ENCODE measurements around the gene LY86. TPM values are rescaled to one million over a fixed set of nuclear protein-coding genes. Genes with fewer than 3 reads are reported as not detected.

LY86 gene
- total and polyA plus RNA-seq, 2 of the 13 experiments (the other 11 are each of a cell fraction or from before 2014, with no cell fraction given): not detected

- TF ChIP-seq ZNF792 (CRISPR knock-in tag; IDR thresholded peaks at IDR 0.05) (no peak), SIX1 (CRISPR knock-in tag; IDR thresholded peaks at IDR 0.05; ENCODE audit: borderline replicate concordance) (no peak), ZUFSP (CRISPR knock-in tag; IDR thresholded peaks at IDR 0.05; ENCODE audit: borderline replicate concordance) (no peak), LBX2 (CRISPR knock-in tag; IDR thresholded peaks at IDR 0.05; ENCODE audit: borderline replicate concordance) (no peak)
- Histone ChIP-seq H3K27ac (ENCODE audit: extremely low read length, insufficient read depth, low read length) (no peak overlapping the region), H4K20me1 (ENCODE audit: insufficient read depth, low read length) (no peaks in the 10 kb centered on the region), H3K4me3 (replicated peaks in 1 of 3; ENCODE audit: insufficient read depth in 1 of 3, low read depth in 2 of 3, low read length in 3 of 3) (no peak overlapping the region), H3K79me2 (ENCODE audit: insufficient read depth, low read length) (no peaks in the 10 kb centered on the region), H3K4me2 (ENCODE audit: low read depth, low read length) (no peak overlapping the region), H3K9me3 (ENCODE audit: low read length) (no peaks in the 10 kb centered on the region), H3K36me3 (replicated peaks in 1 of 2; ENCODE audit: control insufficient read depth in 1 of 2, insufficient read depth in 2 of 2, low read length in 2 of 2) (no peaks in the 10 kb centered on the region), H3K9ac (ENCODE audit: insufficient read depth, low read depth, low read length) (no peak overlapping the region), H3K4me1 (ENCODE audit: insufficient read depth, low read length) (no peaks in the 10 kb centered on the region), H3K27me3 (ENCODE audit: control insufficient read depth in 1 of 2, insufficient read depth in 2 of 2, low read length in 2 of 2) (peaks cover 0 to 17% of the 10 kb centered on the region in 2 experiments; a peak in 3 of 5 replicates), H2AFZ (ENCODE audit: low read length) (no peak overlapping the region)
- POLR2A ChIA-PET: no interaction called here
- CTCF ChIA-PET (ENCODE audit: low intra/inter-chr PET ratio, low total read pairs): no interaction called here
- no peak for DNase-seq (ENCODE audit: low spot score)
- WGBS (ENCODE audit: low lambda C conversion rate): 9% methylated on average over 6 of the region's 6 CpGs
- FAIRE-seq: no peak
- no peak for ATAC-seq
- no TSS peak for BruUV-seq (replicated peaks)
- intact Hi-C loops (cut with micrococcal nuclease; ENCODE audit: unreplicated experiment): no loop called here
- in situ Hi-C loops (cut with HindIII; ENCODE audit: extremely low pct_ligation_motif_present, low pct_unique_long_range_greater_than_20kb): no loop called here
Measured at GRCh38 chr6:6633898-6634734, 45.6 kb downstream of the LY86 start.

DNA sequence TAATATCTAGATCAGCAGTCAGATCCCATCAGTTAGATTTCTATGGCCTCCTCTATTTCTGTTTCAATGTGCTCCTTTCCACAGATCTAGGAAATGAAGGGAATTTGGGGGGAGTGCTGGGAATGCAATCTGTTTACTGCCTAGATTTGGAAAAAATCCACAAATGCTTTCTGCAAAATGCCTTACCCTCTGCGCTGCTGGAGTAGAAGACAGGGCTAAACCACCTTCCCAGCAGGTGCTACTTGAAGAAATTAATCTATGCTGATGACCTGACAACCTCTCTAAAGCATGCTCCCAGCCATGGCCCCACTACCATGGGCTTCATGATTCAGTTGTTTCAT lies 46.2 kb downstream of the LY86 start:
- no peak for DNase-seq (ENCODE audit: low spot score)
- POLR2A ChIA-PET: no interaction called here
- in situ Hi-C loops (cut with HindIII; ENCODE audit: extremely low pct_ligation_motif_present, low pct_unique_long_range_greater_than_20kb): no loop called here
- Histone ChIP-seq H3K27ac (ENCODE audit: extremely low read length, insufficient read depth, low read length) (no peak overlapping the region), H2AFZ (ENCODE audit: low read length) (no peak overlapping the region), H4K20me1 (ENCODE audit: insufficient read depth, low read length) (no peaks in the 10 kb centered on the region), H3K27me3 (ENCODE audit: control insufficient read depth in 1 of 2, insufficient read depth in 2 of 2, low read length in 2 of 2) (peaks cover 0 to 14% of the 10 kb centered on the region in 2 experiments; a peak in 3 of 5 replicates), H3K36me3 (replicated peaks in 1 of 2; ENCODE audit: control insufficient read depth in 1 of 2, insufficient read depth in 2 of 2, low read length in 2 of 2) (no peaks in the 10 kb centered on the region), H3K9ac (ENCODE audit: insufficient read depth, low read depth, low read length) (no peak overlapping the region), H3K4me1 (ENCODE audit: insufficient read depth, low read length) (no peaks in the 10 kb centered on the region), H3K4me3 (replicated peaks in 1 of 3; ENCODE audit: insufficient read depth in 1 of 3, low read depth in 2 of 3, low read length in 3 of 3) (no peak overlapping the region), H3K79me2 (ENCODE audit: insufficient read depth, low read length) (no peaks in the 10 kb centered on the region), H3K4me2 (ENCODE audit: low read depth, low read length) (no peak overlapping the region), H3K9me3 (ENCODE audit: low read length) (no peaks in the 10 kb centered on the region)
- intact Hi-C loops (cut with micrococcal nuclease; ENCODE audit: unreplicated experiment): no loop called here
- WGBS (ENCODE audit: low lambda C conversion rate): 29% methylated on average over 1 of the region's 1 CpG
- CTCF ChIA-PET (ENCODE audit: low intra/inter-chr PET ratio, low total read pairs): no interaction called here
- FAIRE-seq: no peak
- no TSS peak for BruUV-seq (replicated peaks)
- ATAC-seq: no peak
- TF ChIP-seq DBP (CRISPR knock-in tag; IDR thresholded peaks at IDR 0.05; ENCODE audit: not compliant biosample characterization): no peak
- no peak for TF ChIP-seq PAXIP1 (CRISPR knock-in tag; conservative IDR thresholded peaks at IDR 0.05)
- TF ChIP-seq ZNF232 (CRISPR knock-in tag; IDR thresholded peaks at IDR 0.05; ENCODE audit: borderline replicate concordance): no peak
- no peak for TF ChIP-seq MED13 (CRISPR knock-in tag; IDR thresholded peaks at IDR 0.05)
- TF ChIP-seq KDM6A (CRISPR knock-in tag; IDR thresholded peaks at IDR 0.05; ENCODE audit: low read depth): no peak
- no peak for TF ChIP-seq ZBTB7B (CRISPR knock-in tag; IDR thresholded peaks at IDR 0.05)
